HG02973 (cell line): ENCODE results near the gene MACROH2A1.

ENCODE experiments used
- ATAC-seq: cut with Tn5 transposase; IDR thresholded peaks from one replicate; pipeline ENCODE4 v1.9.1; 2021; ENCODE audit warnings: moderate library complexity; ENCODE audit not compliant: unreplicated experiment

The MACROH2A1 gene

DNA sequence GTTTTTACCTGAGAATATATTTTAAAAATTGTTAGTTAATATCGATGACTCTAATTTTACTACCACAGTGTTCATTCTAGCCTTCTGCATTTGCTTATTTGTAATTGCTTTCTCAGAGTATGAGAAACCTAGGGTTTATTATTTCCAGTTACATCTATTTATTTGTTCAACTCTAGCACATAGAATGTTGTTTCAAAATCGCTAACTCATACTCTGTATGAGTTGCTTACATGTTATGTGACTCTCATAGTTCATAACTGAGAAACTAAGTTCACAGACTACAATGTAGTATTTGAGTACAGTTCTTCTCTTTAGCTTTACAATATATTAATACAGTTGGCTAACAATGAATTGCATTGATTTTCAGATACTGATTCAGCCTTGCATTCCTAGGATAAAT, 103.2 kb downstream of the MACROH2A1 start:
- no peak for ATAC-seq

DNA sequence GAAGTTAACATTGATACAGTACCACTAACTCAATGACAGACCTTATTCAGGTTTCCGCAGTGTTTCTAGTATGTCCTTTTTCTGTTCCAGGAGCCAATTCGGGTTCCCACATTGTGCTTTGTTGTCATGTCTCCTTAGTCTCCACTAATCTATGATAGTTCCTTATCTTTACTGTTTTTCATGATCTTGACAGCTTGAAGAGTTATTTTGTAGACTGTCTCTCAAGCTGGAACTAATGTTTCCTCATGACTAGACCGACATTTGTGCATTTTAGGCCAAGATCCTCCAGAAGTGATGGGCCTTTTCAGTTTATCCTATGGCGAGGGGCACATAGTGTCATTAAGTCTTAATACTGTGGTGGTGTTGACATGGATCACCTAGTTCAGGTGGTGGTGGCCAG, 104.2 kb downstream of the MACROH2A1 start:
- no peak for ATAC-seq

DNA sequence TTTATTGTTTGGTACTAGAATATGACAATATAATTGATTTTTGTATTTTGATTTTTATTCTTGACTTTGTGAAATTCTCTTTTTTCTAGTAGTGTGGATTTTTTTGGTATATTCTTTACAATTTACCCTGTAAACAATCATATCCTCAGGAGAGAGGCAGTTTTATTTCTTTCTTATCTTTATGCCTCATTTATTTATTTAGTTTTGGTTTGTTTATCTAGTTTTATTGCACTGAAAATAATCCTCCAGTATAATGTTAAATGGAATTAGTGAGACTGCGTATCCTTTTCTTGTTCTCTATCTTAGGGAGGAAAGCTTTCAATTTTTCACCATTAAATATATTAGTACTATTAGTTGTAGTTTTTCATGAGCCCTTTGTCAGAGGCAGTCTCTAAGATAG, 109.4 kb downstream of the MACROH2A1 start:
- no peak for ATAC-seq

DNA sequence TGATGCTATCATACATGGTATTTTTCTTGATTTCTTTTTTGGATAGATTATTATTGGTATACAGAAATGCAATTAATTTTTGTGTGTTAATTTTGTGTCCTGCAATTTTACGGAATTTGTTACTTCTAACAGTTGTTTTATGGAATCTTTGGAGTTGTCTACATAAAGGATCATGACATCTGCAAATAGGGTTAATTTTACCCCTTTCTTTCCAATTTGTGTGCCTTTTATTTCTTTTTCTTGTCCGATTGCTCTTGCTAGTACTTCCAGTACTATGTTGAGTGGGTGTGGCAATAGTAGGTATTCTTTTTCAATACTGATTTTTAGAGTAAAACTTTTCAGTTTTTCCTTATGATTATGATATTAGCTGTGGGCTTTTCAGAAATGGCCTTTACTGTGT, 111.5 kb downstream of the MACROH2A1 start:
- no peak for ATAC-seq
